ENCODE data around the gene ETV3.

- no peak for TF ChIP-seq CTCF (IDR thresholded peaks at IDR 0.05; ENCODE audit: low read depth, low read length)
- TF ChIP-seq EZH2phosphoT487 (IDR thresholded peaks at IDR 0.05; ENCODE audit: low read depth): no peak
Measured at GRCh38 chr1:157157501-157158190, 19.5 kb upstream of the ETV3 start.
